Embryonic facial prominence (tissue), 1 donor: Measurements from ENCODE around the gene PATE1.
"Not testable (repeated sequence)": the region's sequence is repeated elsewhere in the genome, so short reads cannot be mapped to it uniquely, and the experiment has no call there.

Experiments used
- DNase-seq: peaks from one replicate; pipeline ENCODE4 v3.0.0-alpha.2; 2016; ENCODE audit errors: extremely low spot score

Gene PATE1

GRCh38 chr11:125745979-125746378 is at the start of gene PATE1:
Gene PATE1, plus strand, starts transcription at chr11:125746279. Its CDS starts 26 bp downstream, at chr11:125746305.
- DNase-seq, result no peak

- DNase-seq, result no peak
These were observed 45.0 kb upstream of the PATE1 start for GRCh38 chr11:125701018-125701610.

GRCh38 chr11:125701858-125702621 is 44.0 kb upstream of the PATE1 start:
- DNase-seq, result no peak

GRCh38 chr11:125704686-125705085 is 41.4 kb upstream of the PATE1 start:
- not testable (repeated sequence) for DNase-seq

GRCh38 chr11:125720781-125721180 is 25.3 kb upstream of the PATE1 start:
- DNase-seq, result no peak

GRCh38 chr11:125724125-125724524 is 22.0 kb upstream of the PATE1 start:
- DNase-seq, result no peak

GRCh38 chr11:125728969-125729368 is 17.1 kb upstream of the PATE1 start:
- DNase-seq, result no peak

GRCh38 chr11:125740617-125741016 is 5.5 kb upstream of the PATE1 start:
- DNase-seq, result no peak

- no peak for DNase-seq
These were observed 2.4 kb upstream of the PATE1 start for GRCh38 chr11:125743681-125744080.

- no peak for DNase-seq
These were observed 4.5 kb downstream of the PATE1 start for GRCh38 chr11:125750629-125751028.

GRCh38 chr11:125756050-125756449 is 10.0 kb downstream of the PATE1 start:
- no peak for DNase-seq

GRCh38 chr11:125762445-125762844 is 16.4 kb downstream of the PATE1 start:
- DNase-seq, result no peak

GRCh38 chr11:125763483-125763882 is 17.4 kb downstream of the PATE1 start:
- DNase-seq, result no peak

- DNase-seq, result no peak
These were observed 20.2 kb downstream of the PATE1 start for GRCh38 chr11:125766251-125766650.

GRCh38 chr11:125768336-125769046 is 22.4 kb downstream of the PATE1 start:
- no peak for DNase-seq

- no peak for DNase-seq
These were observed 24.5 kb downstream of the PATE1 start for GRCh38 chr11:125770583-125770982.

GRCh38 chr11:125772834-125773505 is 26.9 kb downstream of the PATE1 start:
- no peak for DNase-seq

- DNase-seq, result no peak
These were observed 27.4 kb downstream of the PATE1 start for GRCh38 chr11:125773516-125773915.

- DNase-seq, result no peak
These were observed 31.2 kb downstream of the PATE1 start for GRCh38 chr11:125777309-125777708.

GRCh38 chr11:125778728-125779127 is 32.6 kb downstream of the PATE1 start, which contains the start of gene PATE2:
Gene PATE2, minus strand, starts transcription at chr11:125778828. Its CDS starts 55 bp downstream, at chr11:125778773.
- no peak for DNase-seq

- DNase-seq, result no peak
These were observed 38.6 kb downstream of the PATE1 start for GRCh38 chr11:125784678-125785077.

- DNase-seq, result no peak
These were observed 41.7 kb downstream of the PATE1 start, which contains the start of gene PATE3 for GRCh38 chr11:125787827-125788226. Gene PATE3, plus strand, starts transcription at chr11:125788127. Its CDS starts 25 bp downstream, at chr11:125788152.
